Measurements from ENCODE around the gene SCP2. TPM values are rescaled to one million over a fixed set of nuclear protein-coding genes. Genes with fewer than 3 reads are reported as not detected.

Gene SCP2
- total RNA-seq, 4 donors from 2014 or later: 114 to 311 (median 223) TPM

DNA sequence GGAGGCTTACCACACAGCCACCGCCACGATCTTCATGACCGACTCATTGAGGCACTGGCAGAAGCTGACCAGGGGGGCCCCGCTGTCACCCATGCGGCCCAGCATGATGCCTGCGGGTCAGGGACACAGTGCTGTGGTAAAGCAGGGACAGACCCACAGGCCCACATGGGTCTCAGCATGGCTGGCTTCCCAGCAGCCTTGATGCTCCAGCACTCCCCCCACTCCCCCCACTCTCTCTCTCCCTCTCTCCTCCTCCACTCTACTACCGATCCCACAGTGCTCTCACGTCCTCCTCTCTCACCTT is 166.3 kb downstream of the SCP2 start:
- DNase-seq: no peak
- in situ Hi-C loops (cut with MboI; ENCODE audit: low pct_ligation_motif_present in 1 of 4, low pct_unique_long_range_greater_than_20kb in 1 of 4, low sequenced_read_pairs in 3 of 4): no loop called here
- H3K27me3 ChIP-seq: no peaks in the 10 kb centered on the region
- H3K36me3 ChIP-seq: no peaks in the 10 kb centered on the region
- WGBS, 2 donors (ENCODE audit: low coverage in 1 of 2): 92 to 98% methylated on average over 4 to 8 of the region's 8 CpGs
- H3K4me3 ChIP-seq: no peak overlapping the region
- peaks cover 5 to 17% (median 9%) of the 10 kb centered on the region in 4 donors for H3K4me1 ChIP-seq
- H3K27ac ChIP-seq: no peak overlapping the region
- no peaks in the 10 kb centered on the region for H3K9me3 ChIP-seq
- intact Hi-C loops (cut with DNase I; ENCODE audit: low total_unique reads): no loop called here
- no peak for TF ChIP-seq CTCF (IDR thresholded peaks at IDR 0.05)
- no peak for TF ChIP-seq POLR2A (IDR thresholded peaks at IDR 0.05)
- TF ChIP-seq EP300 (IDR thresholded peaks at IDR 0.05; ENCODE audit: low read depth): no peak
- TF ChIP-seq POLR2AphosphoS5 (IDR thresholded peaks at IDR 0.05): no peak

- WGBS, 2 donors (ENCODE audit: low coverage in 1 of 2): 92 to 95% methylated on average over 5 to 20 of the region's 20 CpGs
- Histone ChIP-seq H3K27ac (no peak overlapping the region), H3K27me3 (no peaks in the 10 kb centered on the region), H3K36me3 (no peaks in the 10 kb centered on the region), H3K4me1 (peaks cover 5 to 17% (median 9%) of the 10 kb centered on the region in 4 donors), H3K4me3 (no peak overlapping the region), H3K9me3 (no peaks in the 10 kb centered on the region)
- in situ Hi-C loops (cut with MboI; ENCODE audit: low pct_ligation_motif_present in 1 of 4, low pct_unique_long_range_greater_than_20kb in 1 of 4, low sequenced_read_pairs in 3 of 4) (no loop called here), intact Hi-C loops (cut with DNase I; ENCODE audit: low total_unique reads) (no loop called here)
- TF ChIP-seq CTCF (IDR thresholded peaks at IDR 0.05): no peak
- no peak for TF ChIP-seq POLR2A (IDR thresholded peaks at IDR 0.05)
- TF ChIP-seq POLR2AphosphoS5 (IDR thresholded peaks at IDR 0.05): no peak
- no peak for TF ChIP-seq EP300 (IDR thresholded peaks at IDR 0.05; ENCODE audit: low read depth)
- no peak for DNase-seq
Measured at GRCh38 chr1:53093778-53094532, 166.9 kb downstream of the SCP2 start.

DNA sequence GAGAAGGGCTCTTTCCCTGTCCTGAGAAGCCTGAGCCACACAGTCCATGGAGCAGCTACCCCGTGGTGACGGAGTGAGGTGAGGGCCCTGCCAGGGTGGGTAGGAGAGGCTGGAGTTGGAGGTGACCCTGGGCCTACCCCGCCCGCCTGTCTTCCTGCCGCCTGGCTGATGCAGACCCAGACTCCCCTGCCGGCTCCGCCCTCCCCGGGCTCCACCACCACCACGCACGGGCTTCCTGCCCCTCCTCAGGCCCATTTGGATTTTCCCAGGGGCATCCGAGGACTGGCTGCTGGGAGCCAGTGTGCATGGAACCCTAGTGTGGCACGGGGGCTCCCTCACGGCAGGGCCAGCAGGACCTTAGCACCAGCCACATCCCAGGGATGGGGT is 167.4 kb downstream of the SCP2 start:
- Histone ChIP-seq H3K27ac (no peak overlapping the region), H3K36me3 (no peaks in the 10 kb centered on the region), H3K9me3 (no peaks in the 10 kb centered on the region), H3K4me1 (peaks cover 5 to 14% (median 8%) of the 10 kb centered on the region in 4 donors), H3K4me3 (no peak overlapping the region), H3K27me3 (no peaks in the 10 kb centered on the region)
- no peak for DNase-seq
- WGBS, 2 donors (ENCODE audit: low coverage in 1 of 2): 61% methylated on average over 11 of the region's 13 CpGs; no CpG with 5 or more reads in 1 of the 2 donors
- no peak for TF ChIP-seq POLR2AphosphoS5 (IDR thresholded peaks at IDR 0.05)
- TF ChIP-seq CTCF (IDR thresholded peaks at IDR 0.05): no peak
- no peak for TF ChIP-seq POLR2A (IDR thresholded peaks at IDR 0.05)
- no peak for TF ChIP-seq EP300 (IDR thresholded peaks at IDR 0.05; ENCODE audit: low read depth)
- intact Hi-C loops (cut with DNase I; ENCODE audit: low total_unique reads) (no loop called here), in situ Hi-C loops (cut with MboI; ENCODE audit: low pct_ligation_motif_present in 1 of 4, low pct_unique_long_range_greater_than_20kb in 1 of 4, low sequenced_read_pairs in 3 of 4) (no loop called here)

Small RNA genes lying within 50 kb of the gene (small RNA-seq; reads per million reads assigned to genes)
- gene AC099677.1: 0 reads per million in 4 donors
- gene AC099677.2: 0 reads per million in 4 donors
- gene HIGD1AP11: 0 reads per million in 4 donors
- 0 reads per million in 4 donors for gene MIR1273F
- 0 reads per million in 4 donors for gene MIR1273G
- 0 reads per million in 4 donors for gene MIR5095

Other genes with a start within 250 kb of the SCP2 start
- 10 to 100 TPM in 2 of 4 donors, 1 to 10 TPM in 2; 2.2 to 12.7 (median 9.1) TPM for gene COA7, start 228.9 kb upstream of the SCP2 start, total RNA-seq
- gene ZYG11B, start 200.8 kb upstream of the SCP2 start, total RNA-seq: 10 to 100 TPM; 16.9 to 75.9 (median 45.2) TPM
- under 1 TPM in 1 of 4 donors, not detected in 3; 0.32 TPM for gene ZYG11A, start 84.5 kb upstream of the SCP2 start, total RNA-seq
- gene ECHDC2, start 5.5 kb upstream of the SCP2 start, total RNA-seq: 100 to 1,000 TPM; 129 to 622 (median 214) TPM
- gene PODN, start 134.9 kb downstream of the SCP2 start, total RNA-seq: 10 to 100 TPM; 29.4 to 43.6 (median 35.6) TPM
- 1 to 10 TPM in 3 of 4 donors, not detected in 1; 1.1 to 1.6 (median 1.6) TPM for gene SLC1A7, start 215.4 kb downstream of the SCP2 start, total RNA-seq